ENCODE results near the gene CFAP299.

CFAP299 gene

GRCh38 chr4:80963051-80963450 lies 627.5 kb downstream of the CFAP299 start:
- DNase-seq, result no peak

GRCh38 chr4:80967346-80967745 lies 631.8 kb downstream of the CFAP299 start:
- DNase-seq, result no peak

- no peak for DNase-seq
Observed at GRCh38 chr4:80980239-80980638, 644.7 kb downstream of the CFAP299 start.

- DNase-seq, result no peak
Observed at GRCh38 chr4:80986011-80986410, 650.5 kb downstream of the CFAP299 start.

GRCh38 chr4:80989921-80990544 lies 654.5 kb downstream of the CFAP299 start:
- peak; percentile 30 for DNase-seq

- DNase-seq, result no peak
Observed at GRCh38 chr4:80990851-80991250, 655.3 kb downstream of the CFAP299 start.

- DNase-seq, result no peak
Observed at GRCh38 chr4:80999943-81000342, 664.4 kb downstream of the CFAP299 start.

GRCh38 chr4:81003597-81004111 lies 668.1 kb downstream of the CFAP299 start:
- no peak for DNase-seq

- DNase-seq, result no peak
Observed at GRCh38 chr4:81007417-81007816, 671.9 kb downstream of the CFAP299 start.
